HG02678 (cell line): ENCODE results near the gene LELP1.
A peak's percentile ranks its signal among the peaks of the same experiment; 100 is the strongest.
"Not testable (repeated sequence)": the region's sequence is repeated elsewhere in the genome, so short reads cannot be mapped to it uniquely, and the experiment has no call there.

ENCODE experiments used
- ATAC-seq: cut with Tn5 transposase; IDR thresholded peaks from one replicate; pipeline ENCODE4 v1.9.1; 2021; ENCODE audit warnings: mild to moderate bottlenecking, moderate library complexity; ENCODE audit not compliant: unreplicated experiment

The LELP1 gene

DNA sequence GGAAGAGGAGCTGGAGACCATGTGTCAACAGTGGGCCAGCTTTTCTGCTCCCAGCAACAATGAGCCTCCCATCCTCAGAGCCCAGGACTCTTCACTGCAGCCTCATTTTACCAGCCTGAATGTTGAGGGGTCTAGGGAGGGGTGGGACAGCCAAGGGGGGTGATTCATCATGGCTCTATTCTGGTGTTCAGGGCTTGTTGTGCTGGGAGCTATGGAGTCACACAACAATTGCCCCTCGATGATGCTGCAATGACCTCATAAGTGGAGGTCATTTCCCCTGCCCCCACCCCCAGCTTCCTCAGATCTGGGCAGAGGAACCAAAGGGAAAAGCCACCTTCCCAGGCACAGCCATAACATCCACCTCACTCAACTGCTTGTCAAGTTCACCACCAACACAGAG, at the start of gene LELP1:
TSS of gene LELP1 (plus strand) at position 301 of the 400 bp plus-strand sequence. CDS start 1,278 bp downstream, outside the sequence.
- no peak for ATAC-seq

DNA sequence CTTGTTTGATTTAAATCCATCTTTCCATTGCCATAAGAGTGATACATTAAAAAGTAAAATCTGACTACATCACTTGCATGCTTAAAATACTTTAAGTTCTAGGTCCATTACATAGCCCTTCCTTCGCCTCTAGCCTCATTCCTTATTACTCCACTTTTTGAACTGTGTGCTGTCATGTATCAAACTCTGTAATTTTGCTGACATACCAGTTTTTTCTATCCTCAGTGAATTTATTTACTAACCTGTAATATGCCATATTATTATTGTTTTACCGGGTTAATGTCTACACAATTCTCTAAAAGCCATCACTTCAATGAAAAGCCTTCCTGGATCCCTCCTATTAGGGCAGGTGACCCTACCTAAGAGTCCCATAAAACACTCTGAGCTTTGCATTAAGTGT, 47.7 kb upstream of the LELP1 start:
- no peak for ATAC-seq

DNA sequence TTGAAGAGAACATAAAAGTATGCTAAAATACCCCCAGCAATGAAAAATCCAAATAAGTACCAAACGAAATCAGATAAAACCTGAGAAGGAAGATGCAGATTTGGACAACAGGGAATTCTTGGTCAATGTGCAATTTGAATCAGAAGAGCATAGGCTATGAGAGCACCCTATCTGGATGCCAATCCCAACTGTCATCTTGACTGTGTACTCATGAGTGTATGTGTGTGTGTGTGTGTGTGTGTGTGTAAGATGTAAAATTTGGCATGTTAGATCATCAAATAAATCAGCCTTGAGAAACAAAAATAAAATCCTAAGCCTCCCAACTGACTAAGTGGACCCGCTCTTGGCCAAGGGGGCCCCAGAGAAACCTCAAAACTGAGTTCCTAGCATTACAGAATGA, 34.5 kb upstream of the LELP1 start:
- ATAC-seq, result no peak

DNA sequence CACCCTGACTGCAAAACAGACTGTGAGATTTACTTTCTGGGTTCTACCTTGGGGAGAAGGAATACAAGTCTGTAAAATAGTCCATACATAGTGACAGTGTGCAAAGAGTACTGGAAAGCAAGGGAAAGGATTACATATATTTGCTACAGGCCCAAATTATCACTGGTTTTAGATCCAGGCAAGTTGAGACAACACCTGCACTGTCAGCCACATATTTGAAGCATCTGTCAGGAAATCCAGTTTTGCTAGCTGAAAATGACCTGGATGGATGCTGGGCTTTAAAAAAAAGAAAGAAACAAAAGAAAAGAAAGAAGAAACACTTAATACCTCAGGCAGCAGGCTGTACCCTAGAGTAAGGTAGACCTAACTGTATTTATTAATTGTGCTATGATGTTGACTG, 28.6 kb upstream of the LELP1 start:
- ATAC-seq, result no peak

DNA sequence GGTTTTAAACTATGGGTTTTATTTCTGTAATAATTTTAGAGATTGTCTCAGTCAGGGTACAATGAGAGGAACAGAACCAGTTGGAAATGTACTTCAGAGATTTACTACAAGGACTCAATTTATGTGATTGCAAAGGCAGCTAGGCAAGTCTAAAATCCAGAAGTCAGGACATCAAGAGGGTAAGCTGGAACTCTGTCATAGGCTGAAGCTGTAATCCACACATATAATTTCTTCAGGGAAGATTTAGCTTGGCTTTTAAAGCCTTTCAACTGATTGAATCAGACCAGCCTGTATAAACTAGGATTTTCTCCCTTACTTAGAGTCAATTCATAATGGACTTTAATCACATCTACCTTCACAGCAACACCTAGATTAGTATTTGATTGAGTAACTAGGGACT, 24.3 kb upstream of the LELP1 start:
- ATAC-seq, result no peak

DNA sequence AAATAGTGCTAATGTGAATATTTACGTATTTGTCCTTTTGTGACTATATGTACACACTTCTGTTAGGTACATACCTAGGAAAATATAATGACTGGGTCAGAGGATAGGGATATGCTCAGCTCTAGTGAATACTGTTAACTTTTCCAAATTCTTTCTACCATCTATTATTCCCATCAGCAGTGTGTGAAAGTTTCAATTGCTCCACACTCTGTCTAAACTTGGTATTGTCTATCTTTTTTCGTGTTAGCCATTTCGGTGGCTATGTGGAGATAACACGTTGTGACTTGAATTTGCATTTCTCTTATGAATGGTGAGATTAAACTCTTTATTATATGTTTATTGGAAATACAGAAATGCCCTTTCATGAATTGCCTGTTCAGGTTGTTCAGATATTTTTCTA, 22.7 kb upstream of the LELP1 start:
- no peak for ATAC-seq

DNA sequence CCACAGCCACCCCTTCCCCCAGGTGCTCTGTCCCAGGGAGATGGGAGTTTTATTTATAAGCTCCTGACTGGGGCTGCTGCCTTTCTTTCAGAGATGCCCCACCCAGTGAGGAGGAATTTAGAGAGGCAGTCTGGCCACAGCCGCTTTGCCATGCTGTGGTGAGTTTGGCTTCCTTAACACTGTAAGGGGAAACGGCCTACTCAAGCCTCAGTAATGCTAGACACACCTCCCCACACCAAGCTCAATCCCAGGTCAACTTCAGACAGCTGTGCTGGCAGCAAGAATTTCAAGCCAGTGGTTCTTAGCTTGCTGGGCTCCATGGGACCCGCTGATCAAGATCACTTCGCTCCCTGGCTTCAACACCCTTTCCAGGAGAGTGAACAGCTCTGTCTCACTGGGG, 14.9 kb upstream of the LELP1 start:
- ATAC-seq, result not testable (repeated sequence)

DNA sequence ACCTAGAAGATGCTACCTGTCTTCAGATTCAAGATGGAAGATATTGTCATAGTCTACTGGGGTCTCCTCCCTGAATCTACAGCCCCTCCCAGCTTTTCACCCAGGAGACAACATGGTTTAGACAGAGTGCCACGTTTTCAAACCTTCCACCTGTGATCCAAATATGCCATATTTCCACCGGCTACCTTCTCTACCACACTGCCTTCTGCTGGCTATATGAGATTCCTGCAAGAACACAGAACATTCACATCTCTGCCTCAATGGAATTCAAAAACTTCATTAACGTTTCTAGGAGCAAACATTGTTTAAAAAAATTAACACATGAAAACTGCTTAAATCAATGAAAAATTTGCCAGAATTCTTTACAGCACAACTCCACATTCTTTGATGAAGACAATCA, 12.9 kb upstream of the LELP1 start:
- no peak for ATAC-seq

DNA sequence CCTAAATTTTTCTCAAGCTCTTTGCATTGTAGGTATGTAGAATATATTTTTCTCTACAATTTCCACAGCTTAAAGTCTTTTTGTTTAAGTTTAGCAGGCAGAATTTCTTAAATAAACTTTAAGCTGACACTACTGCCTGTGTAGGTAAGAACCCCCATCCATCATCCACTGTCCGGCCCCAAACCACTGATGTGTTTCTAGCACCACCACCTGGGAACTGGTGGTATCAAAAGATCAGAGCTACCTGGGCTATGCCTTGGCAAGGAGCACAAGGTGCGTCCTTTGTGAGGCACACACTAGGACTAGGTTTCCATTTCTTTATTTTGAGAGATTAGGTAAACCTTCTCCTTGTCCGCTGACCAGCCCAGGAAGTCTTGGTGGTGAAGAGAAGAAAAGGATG, 10.5 kb upstream of the LELP1 start:
- ATAC-seq, result no peak

DNA sequence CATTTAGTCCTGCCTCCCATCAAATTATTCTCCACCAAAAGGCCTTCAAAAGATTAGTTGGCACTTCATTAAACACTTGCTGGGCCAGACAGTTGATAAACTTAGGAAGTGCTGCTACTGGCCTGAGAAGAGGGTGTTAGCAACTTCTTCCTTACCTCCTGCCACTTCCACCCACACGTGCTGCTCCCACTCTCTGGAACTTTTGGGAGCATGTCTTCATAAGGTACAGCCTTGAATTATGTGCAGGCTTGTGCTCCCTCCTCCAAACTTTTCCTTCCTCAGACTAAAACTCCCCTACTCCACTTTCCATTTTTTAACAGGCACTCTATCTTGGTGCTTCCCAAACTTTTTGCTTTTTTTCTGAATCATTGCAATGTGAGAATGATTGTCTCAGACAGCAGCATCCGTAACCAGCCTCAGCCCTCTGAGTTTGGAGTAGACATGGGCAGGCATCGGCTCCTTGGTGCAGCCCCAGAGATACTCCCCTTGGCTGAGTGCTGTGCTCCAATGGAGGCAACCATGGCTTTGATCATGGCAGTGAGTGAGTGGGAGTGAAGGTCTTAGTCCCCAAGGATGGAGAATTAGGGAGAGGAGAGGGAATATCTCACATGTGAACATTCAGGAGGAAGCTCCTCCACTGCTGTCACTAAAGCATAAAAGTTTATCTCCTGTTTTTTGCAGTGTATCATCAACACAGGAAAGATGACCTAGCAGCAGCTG, 8.7 kb upstream of the LELP1 start:
- no peak for ATAC-seq

DNA sequence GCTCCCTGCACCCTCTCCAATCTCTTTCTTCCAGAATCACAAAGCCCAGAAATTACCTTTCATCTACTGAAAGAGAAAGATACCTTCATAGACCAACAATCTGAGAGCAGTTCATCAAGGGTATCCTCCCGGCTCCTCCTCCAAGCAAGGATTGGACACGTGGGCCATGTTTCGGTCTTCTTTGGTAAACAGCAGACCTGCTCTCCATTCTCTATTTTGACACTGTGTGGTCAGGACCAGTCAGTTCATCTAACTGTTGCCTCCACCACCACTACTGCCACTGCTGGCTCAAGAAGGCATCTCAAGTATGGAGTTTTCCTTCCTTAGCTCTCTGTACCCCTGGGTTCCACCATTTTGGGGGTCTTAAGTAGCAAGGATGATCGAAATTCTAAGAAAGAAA, 8.0 kb upstream of the LELP1 start:
- ATAC-seq, result no peak

DNA sequence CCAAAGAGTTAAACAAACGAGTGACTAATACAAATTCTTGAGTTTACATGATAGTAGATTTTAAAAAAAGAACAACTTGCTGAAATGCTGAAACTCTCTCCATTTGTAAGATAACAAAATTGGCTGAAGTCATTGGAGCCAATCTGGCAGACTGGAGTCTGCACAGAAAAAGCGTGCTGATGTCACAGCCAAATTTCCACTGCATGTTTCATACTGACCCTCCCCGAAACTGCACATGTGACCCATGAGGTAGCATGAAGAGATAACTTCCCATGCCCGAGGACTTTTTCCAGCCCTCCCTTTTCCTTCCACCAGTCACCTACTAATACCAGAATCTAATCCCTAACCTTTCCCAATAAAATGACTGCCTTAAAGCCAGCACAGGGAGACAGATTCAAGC, 1.2 kb upstream of the LELP1 start:
- no peak for ATAC-seq

DNA sequence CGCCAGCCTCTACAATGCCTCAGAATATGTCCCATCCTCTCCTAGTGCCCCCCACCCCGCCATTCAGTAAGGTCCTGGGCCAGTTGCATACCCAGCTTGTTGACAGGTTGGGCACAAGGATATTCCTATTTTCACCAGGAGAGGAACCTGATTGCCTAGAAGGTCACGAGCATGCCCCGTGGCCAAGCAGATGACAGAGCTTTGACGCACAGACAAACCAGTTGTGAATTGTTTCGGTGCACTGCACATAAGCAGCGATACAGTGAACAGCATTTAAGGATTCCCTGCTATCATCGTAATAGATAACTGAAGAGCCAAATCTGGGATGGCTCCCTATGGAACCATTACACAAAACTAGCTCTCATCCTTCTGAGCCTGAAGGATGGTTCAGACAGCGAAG, 3.4 kb downstream of the LELP1 start:
- ATAC-seq, result no peak

DNA sequence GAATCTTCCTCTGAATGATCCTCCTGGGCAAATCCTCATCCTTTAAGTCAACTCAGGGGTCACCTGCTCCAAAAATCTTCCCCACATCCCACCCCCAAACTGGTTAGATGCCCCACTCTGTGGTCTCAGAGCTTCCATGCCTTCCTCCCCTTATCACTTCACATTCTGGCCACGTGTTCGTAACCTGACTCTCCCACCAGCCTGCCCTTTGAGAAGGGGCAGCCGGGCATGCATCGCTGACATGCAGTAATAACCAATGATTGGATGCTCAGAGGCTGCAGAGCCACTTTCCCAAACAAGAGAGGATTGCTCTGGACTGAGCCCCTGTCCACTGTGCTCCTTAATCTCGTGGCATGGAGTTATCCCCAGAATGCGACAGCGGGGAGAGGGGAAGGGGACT, 7.0 kb downstream of the LELP1 start:
- ATAC-seq, result no peak

DNA sequence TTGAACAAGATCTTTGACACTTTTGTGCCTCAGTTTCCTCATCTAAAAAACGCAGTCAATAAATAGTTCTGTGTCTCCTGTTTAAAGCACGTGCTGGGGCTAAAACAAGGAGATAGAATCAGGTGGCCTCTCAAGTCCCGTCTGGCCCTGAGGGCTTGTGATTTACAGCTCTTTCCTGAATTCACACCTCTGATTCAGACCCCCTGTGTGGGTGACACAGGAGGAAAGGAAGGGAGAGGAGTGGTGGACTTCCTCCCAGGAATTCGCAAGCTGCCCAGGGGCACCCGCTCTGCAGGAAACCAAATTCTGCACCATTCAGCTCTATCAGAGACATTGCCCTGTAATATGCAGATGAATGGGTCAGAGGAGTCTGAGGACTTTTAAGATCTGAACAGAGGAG, 9.0 kb downstream of the LELP1 start:
- no peak for ATAC-seq

DNA sequence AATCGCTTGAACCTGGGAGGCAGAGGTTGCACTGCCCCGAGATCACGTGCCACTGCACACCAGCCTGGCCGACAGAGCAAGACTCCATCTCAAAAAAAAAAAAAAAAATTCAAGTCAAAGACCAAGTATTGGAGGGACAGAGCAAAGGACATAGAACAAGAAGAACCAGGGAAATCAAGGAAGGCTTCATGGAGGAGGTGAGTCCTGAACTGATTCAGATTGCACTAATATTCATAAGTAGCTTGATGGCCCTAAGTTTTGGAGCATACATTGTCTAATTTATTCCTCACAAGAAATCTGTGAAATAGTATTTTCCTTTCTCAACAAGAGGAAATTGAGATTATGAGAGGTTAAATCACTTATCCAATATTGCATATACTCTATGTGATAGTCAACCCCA, 10.3 kb downstream of the LELP1 start:
- no peak for ATAC-seq

DNA sequence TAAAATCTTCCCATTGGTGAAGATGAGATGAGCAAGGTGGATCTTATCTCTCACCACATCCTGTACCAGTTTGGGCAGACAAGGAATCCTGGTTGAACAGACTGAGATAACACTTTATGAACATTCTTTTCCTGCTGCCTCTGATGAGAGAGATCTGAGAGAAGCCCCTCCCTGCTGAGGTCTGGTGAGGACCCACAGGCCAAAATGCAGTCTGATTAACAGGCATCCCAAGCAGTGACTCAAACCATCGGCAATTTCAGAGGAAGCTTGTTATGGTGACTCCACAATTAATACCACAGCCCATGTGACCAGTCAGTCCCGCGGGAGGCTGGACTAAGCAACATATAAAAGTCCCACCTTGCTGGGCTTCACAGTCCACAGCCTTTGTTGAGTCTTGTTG, 14.0 kb downstream of the LELP1 start, which contains the start of gene PRR9:
TSS of gene PRR9 (plus strand) at position 373 of the 400 bp plus-strand sequence. CDS start 561 bp downstream, outside the sequence.
- no peak for ATAC-seq

DNA sequence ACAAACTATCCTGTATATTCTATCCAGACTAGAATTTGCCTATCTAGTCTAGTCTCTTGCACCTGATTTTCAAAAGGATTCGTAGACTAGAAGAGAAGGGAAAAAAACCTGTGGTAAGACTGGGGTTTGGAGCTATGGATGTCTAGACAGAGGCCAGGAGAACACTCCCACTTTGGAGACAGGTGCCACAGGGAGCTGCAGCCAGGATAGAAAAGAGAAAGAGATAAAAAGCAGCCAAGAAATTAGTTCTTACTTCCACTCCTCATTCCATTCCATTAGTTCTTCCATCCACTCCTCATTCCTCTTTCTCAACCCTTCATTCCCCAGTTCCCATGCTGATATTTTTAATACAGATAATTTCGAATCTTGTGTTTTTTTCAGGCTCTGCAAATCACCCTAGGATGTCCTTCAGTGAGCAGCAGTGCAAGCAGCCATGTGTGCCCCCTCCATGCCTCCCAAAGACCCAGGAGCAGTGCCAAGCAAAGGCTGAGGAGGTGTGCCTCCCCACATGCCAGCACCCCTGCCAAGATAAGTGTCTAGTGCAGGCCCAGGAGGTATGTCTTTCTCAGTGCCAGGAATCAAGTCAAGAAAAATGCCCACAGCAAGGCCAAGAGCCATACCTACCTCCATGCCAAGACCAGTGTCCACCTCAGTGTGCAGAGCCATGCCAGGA, 14.7 kb downstream of the LELP1 start:
- ATAC-seq, result no peak

DNA sequence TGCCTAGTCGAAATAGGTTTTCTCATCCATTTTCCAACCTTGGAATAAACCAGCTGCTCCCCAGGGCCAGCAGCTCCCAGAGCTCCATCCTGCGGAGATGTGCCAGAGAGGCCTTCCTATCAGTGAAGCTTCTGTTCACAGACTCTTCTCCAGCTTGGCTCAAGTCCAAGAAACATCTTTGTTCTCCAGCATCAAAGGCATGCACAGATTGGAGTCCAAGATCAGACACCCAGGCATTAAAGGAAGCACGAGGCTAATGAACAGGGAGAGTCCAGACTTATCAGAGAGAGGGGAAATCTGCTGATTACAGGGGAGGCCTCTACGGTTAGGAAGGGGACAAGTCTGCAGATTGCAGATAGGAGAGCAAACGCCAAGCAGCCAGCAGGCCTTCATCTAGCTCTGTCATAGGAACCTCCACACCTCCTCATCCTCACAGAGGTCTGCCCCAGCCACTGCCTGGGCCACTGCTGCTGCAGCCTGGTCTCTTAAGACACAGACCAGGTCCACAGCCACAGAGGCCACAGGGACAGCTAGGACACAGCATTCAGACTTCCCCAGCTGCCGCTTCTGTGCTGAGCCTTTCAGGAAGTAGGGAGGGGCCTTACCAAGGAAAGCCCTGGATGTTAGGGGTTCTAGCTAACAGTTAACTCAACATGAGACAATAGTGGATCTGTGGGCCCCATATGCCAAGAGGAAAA, 17.5 kb downstream of the LELP1 start:
- no peak for ATAC-seq

DNA sequence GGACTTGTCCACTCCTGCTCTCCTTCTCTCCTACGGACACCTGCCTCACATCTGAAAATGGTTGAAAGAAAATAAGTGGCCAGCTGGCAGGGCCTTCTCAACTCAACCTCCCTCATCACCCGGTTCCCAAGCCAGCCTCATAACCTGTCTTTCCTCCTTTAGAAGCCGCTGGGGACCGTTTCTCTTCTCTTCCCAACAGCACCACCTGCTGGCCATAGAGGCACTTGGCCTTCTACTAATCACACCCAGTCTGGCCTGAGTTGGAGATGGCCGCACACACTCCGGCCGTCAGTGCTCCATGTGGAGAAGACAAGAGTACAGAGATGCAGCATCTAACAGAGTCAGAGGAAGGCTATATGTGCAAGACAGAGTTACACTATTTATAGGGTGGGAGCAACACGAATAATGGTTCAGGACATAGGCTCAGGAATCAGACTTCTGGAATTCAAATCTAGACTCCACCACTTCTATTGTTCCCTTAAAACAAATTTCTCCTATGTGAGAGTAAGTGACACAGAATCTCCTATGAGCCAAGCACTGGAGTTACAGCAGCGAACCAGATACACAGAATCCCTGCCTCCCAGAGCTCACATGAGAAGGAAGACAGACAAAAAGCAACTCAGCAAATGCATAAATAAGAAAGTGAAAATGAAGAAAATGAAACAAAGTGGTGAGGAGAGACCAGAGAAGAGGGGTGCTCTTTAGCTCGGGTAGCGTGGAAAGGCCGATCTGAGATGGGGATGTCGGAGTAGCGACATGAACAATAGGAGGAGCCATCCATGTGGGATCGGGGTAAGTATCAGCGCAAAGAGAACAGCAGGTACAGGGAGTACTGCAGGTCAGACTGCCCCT, 20.0 kb downstream of the LELP1 start:
- ATAC-seq, result peak; percentile 90

DNA sequence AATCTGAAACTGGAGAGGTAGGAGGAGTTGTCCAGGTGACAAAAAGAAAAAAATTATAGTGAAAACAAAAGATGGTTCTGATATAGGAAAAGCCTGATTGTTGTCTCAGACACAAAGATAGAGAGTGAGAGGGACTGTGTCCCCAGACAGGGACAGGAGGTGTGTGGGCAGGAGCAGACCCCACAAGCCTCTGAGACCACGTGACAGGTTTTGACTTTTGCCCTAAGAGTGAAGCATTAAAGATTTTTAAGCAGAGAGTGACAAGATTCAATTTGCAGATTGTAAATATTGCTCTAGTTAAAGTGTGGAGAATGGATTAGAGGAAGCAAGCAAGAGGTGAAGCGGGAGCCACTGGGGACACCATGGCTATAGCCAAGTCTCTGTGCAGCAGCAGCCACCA, 24.6 kb downstream of the LELP1 start:
- no peak for ATAC-seq
